WTC11 (cell line): Measurements from ENCODE around the gene SYCP2. TPM values are rescaled to one million over a fixed set of nuclear protein-coding genes. Genes with fewer than 3 reads are reported as not detected.

Experiments used
- ATAC-seq: fragments of 200-7000 bp; cut with Tn5 transposase; 2 replicates; pipeline ENCODE4 v1.10.0; 2021; ENCODE audit warnings: mild to moderate bottlenecking, moderate library complexity
- CTCF ChIA-PET: fragments of 300-600 bp; sonication (Branson Sonifier 250); formaldehyde crosslinking; loops from one replicate; lab custom pipeline; 2021; ENCODE audit warnings: antibody characterized with exemption; lab: Charles Lee
- POLR2A ChIA-PET: fragments of 350-600 bp; sonication (Branson Sonifier 250); formaldehyde crosslinking; loops from one replicate; lab custom pipeline; 2021; ENCODE audit warnings: antibody characterized with exemption; lab: Charles Lee
- DNase-seq: peaks from one replicate; pipeline ENCODE4 v3.0.0; 2021; ENCODE audit warnings: low spot score
- H3K27ac Mint-ChIP-seq: 2 replicates; pipeline ENCODE4 v1.8.0; 2021; ENCODE audit warnings: mixed read lengths
- H3K27me3 Mint-ChIP-seq: 2 replicates; pipeline ENCODE4 v1.8.0; 2021; ENCODE audit warnings: low read depth, mild to moderate bottlenecking, moderate library complexity, mixed read lengths
- H3K36me3 Mint-ChIP-seq: 2 replicates; pipeline ENCODE4 v1.8.0; 2021; ENCODE audit warnings: mixed read lengths
- H3K4me1 Mint-ChIP-seq: 2 replicates; pipeline ENCODE4 v1.8.0; 2022; ENCODE audit warnings: mixed read lengths
- H3K4me3 Mint-ChIP-seq: 2 replicates; pipeline ENCODE4 v1.8.0; 2021; ENCODE audit warnings: mild to moderate bottlenecking, moderate library complexity, mixed read lengths
- H3K9me3 Mint-ChIP-seq: 2 replicates; pipeline ENCODE4 v1.8.0; 2021; ENCODE audit warnings: mixed read lengths
- ESRRA ChIP-seq: sonication (generic); formaldehyde crosslinking; IDR thresholded peaks from 2 replicates; pipeline ENCODE4 v1.8.1; 2022; ENCODE audit warnings: mild to moderate bottlenecking, missing genetic modification reagents, borderline replicate concordance
- FOXP4 ChIP-seq: sonication (generic); formaldehyde crosslinking; IDR thresholded peaks from 2 replicates; pipeline ENCODE4 v1.8.0; 2022; ENCODE audit warnings: mild to moderate bottlenecking, missing genetic modification reagents
- SMAD4 ChIP-seq: sonication (generic); formaldehyde crosslinking; IDR thresholded peaks from 2 replicates; pipeline ENCODE4 v1.8.0; 2022; ENCODE audit warnings: mild to moderate bottlenecking, missing genetic modification reagents
- TEAD4 ChIP-seq: sonication (generic); formaldehyde crosslinking; IDR thresholded peaks from 2 replicates; pipeline ENCODE4 v1.8.0; 2022; ENCODE audit warnings: mild to moderate bottlenecking, missing genetic modification reagents
- ZBTB21 ChIP-seq: sonication (generic); formaldehyde crosslinking; IDR thresholded peaks from 2 replicates; pipeline ENCODE4 v1.8.1; 2023; ENCODE audit warnings: mild to moderate bottlenecking, missing genetic modification reagents, borderline replicate concordance
- ZNF232 ChIP-seq: sonication (generic); formaldehyde crosslinking; IDR thresholded peaks from 2 replicates; pipeline ENCODE4 v1.8.0; 2022; ENCODE audit warnings: mild to moderate bottlenecking, missing genetic modification reagents
- ZNF281 ChIP-seq: sonication (generic); formaldehyde crosslinking; IDR thresholded peaks from 2 replicates; pipeline ENCODE4 v1.8.0; 2023; ENCODE audit warnings: mild to moderate bottlenecking, missing genetic modification reagents
- ZNF317 ChIP-seq: sonication (generic); formaldehyde crosslinking; IDR thresholded peaks from 2 replicates; pipeline ENCODE4 v1.8.1; 2023; ENCODE audit warnings: low read depth, mild to moderate bottlenecking, moderate library complexity, missing genetic modification reagents, borderline replicate concordance
- ZNF425 ChIP-seq: fragments of 250-450 bp; sonication (Bioruptor Pico); conservative IDR thresholded peaks from 2 replicates; pipeline ENCODE4 v1.9.0; 2021; ENCODE audit warnings: mild to moderate bottlenecking
- total RNA-seq: library from RNA; stranded (reverse); gene quantifications from 3 replicates; pipeline ENCODE4 v1.2.3, GENCODE V29; 2021
- TF ChIP-seq, protein P1 (sequence below): sonication (generic); formaldehyde crosslinking; conservative IDR thresholded peaks from 2 replicates; pipeline ENCODE4 v1.8.1; 2023; ENCODE audit warnings: mild to moderate bottlenecking, low read depth, missing genetic modification reagents, moderate library complexity
- TF ChIP-seq, protein P2 (sequence below): fragments of 250-450 bp; sonication (Bioruptor Pico); IDR thresholded peaks from 2 replicates; pipeline ENCODE4 v1.9.0; 2021; ENCODE audit warnings: mild to moderate bottlenecking, borderline replicate concordance
- TF ChIP-seq, protein P3 (sequence below): sonication (generic); formaldehyde crosslinking; IDR thresholded peaks from 2 replicates; pipeline ENCODE4 v1.8.1; 2023; ENCODE audit warnings: mild to moderate bottlenecking, missing genetic modification reagents, moderate library complexity

Gene SYCP2
- total RNA-seq, 1 experiment from 2014 or later = 0.31 TPM

GRCh38 chr20:59863058-59863457 is 70.4 kb downstream of the SYCP2 start (continued):
- no peak for TF ChIP-seq FOXP4 (CRISPR knock-in tag)
- no peak for TF ChIP-seq ZNF425 (CRISPR knock-in tag)
- TF ChIP-seq ZNF317 (CRISPR knock-in tag) = no peak

DNA sequence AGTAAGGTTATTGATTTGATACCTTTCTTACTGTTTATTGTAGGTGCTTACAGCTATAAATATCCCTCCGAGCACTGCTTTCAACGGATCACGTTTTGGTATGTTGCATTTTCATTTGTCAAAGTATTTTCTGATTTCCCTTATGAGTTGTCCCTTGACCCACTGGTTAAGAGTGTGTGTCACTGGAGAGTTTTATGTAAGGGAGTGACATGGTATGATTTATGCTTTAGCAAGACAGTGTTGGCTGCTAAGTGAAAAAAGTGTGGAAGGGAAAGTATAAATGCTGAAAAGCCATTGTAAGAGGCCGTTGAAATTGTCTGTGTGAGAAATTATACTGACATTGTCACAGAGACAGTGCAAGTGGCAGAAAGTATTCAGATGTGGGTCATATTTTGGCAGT is 72.0 kb downstream of the SYCP2 start:
- no peaks in the 10 kb centered on the region for H3K4me1 Mint-ChIP-seq

More for the DNA sequence above, 72.0 kb downstream of the SYCP2 start:
- H3K9me3 Mint-ChIP-seq = peaks cover 24% of the 10 kb centered on the region
- ATAC-seq (no peak), DNase-seq (no peak)
- 0 out of 2 replicates have a peak, but pooled peaks cover 3% of the 10 kb centered on the region for H3K36me3 Mint-ChIP-seq
- POLR2A ChIA-PET = no interaction called here
- H3K27ac Mint-ChIP-seq = no peak overlapping the region
- H3K4me3 Mint-ChIP-seq = no peak overlapping the region
- CTCF ChIA-PET = no interaction called here
- peaks cover 67% of the 10 kb centered on the region for H3K27me3 Mint-ChIP-seq
- TF ChIP-seq ESRRA (no peak), SMAD4 (CRISPR knock-in tag) (no peak), ZBTB21 (CRISPR knock-in tag) (no peak), TEAD4 (CRISPR knock-in tag) (no peak), ZNF281 (no peak), ZNF232 (CRISPR knock-in tag) (no peak)
- TF ChIP-seq, protein P1, sequence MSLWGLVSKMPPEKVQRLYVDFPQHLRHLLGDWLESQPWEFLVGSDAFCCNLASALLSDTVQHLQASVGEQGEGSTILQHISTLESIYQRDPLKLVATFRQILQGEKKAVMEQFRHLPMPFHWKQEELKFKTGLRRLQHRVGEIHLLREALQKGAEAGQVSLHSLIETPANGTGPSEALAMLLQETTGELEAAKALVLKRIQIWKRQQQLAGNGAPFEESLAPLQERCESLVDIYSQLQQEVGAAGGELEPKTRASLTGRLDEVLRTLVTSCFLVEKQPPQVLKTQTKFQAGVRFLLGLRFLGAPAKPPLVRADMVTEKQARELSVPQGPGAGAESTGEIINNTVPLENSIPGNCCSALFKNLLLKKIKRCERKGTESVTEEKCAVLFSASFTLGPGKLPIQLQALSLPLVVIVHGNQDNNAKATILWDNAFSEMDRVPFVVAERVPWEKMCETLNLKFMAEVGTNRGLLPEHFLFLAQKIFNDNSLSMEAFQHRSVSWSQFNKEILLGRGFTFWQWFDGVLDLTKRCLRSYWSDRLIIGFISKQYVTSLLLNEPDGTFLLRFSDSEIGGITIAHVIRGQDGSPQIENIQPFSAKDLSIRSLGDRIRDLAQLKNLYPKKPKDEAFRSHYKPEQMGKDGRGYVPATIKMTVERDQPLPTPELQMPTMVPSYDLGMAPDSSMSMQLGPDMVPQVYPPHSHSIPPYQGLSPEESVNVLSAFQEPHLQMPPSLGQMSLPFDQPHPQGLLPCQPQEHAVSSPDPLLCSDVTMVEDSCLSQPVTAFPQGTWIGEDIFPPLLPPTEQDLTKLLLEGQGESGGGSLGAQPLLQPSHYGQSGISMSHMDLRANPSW (CRISPR knock-in tag) = no peak
- TF ChIP-seq, protein P2, sequence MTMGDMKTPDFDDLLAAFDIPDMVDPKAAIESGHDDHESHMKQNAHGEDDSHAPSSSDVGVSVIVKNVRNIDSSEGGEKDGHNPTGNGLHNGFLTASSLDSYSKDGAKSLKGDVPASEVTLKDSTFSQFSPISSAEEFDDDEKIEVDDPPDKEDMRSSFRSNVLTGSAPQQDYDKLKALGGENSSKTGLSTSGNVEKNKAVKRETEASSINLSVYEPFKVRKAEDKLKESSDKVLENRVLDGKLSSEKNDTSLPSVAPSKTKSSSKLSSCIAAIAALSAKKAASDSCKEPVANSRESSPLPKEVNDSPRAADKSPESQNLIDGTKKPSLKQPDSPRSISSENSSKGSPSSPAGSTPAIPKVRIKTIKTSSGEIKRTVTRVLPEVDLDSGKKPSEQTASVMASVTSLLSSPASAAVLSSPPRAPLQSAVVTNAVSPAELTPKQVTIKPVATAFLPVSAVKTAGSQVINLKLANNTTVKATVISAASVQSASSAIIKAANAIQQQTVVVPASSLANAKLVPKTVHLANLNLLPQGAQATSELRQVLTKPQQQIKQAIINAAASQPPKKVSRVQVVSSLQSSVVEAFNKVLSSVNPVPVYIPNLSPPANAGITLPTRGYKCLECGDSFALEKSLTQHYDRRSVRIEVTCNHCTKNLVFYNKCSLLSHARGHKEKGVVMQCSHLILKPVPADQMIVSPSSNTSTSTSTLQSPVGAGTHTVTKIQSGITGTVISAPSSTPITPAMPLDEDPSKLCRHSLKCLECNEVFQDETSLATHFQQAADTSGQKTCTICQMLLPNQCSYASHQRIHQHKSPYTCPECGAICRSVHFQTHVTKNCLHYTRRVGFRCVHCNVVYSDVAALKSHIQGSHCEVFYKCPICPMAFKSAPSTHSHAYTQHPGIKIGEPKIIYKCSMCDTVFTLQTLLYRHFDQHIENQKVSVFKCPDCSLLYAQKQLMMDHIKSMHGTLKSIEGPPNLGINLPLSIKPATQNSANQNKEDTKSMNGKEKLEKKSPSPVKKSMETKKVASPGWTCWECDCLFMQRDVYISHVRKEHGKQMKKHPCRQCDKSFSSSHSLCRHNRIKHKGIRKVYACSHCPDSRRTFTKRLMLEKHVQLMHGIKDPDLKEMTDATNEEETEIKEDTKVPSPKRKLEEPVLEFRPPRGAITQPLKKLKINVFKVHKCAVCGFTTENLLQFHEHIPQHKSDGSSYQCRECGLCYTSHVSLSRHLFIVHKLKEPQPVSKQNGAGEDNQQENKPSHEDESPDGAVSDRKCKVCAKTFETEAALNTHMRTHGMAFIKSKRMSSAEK (CRISPR knock-in tag) = no peak
- TF ChIP-seq, protein P3, sequence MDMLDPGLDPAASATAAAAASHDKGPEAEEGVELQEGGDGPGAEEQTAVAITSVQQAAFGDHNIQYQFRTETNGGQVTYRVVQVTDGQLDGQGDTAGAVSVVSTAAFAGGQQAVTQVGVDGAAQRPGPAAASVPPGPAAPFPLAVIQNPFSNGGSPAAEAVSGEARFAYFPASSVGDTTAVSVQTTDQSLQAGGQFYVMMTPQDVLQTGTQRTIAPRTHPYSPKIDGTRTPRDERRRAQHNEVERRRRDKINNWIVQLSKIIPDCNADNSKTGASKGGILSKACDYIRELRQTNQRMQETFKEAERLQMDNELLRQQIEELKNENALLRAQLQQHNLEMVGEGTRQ = no peak
